Embryonic facial prominence (tissue), 1 donor: ENCODE measurements around the gene SUOX.
"Not testable (repeated sequence)": the region's sequence is repeated elsewhere in the genome, so short reads cannot be mapped to it uniquely, and the experiment has no call there.

ENCODE experiments used
- DNase-seq: peaks from one replicate; pipeline ENCODE4 v3.0.0-alpha.2; 2016; ENCODE audit errors: extremely low spot score

Gene SUOX

DNA sequence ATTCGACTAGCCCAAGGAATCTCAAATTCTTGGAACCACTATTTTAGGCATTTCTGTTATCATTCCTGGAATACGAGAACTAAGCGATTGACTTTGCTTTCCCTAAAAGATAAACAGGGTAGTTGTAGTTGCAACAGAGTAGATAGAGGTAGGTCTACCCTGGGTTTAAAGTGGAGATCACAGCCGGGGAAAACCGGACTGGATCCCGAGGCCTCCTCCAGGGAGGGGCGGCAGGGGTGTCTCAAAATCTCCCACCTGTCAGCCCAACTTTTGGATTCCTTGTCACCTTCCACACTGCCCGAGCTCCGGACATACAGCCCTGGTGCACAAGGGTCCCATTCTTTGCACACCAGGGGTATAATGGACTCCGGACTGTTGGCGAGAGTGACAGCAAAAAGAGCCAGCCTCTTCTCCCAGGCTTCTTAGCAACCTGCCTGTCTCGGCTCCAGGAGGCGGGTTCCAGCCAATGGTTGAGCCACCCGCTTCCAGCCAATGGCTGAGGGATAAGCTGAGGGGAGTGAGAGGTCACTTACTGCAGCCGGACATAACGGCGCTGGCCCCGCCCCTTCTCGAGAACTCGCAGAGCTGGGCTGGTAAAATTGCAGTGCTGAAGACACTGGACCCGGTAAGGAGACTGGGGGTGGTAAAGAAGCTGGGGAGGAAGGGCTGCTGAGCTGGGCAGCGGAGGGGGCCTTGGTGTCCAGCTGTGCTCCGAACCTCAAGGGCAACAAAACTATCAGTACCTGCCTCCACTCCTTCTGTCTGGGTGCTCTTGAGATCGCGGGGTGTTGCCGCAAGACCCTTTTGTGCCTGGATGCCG, at the start of gene SUOX:
SUOX (plus strand) TSS at position 562 of the 820 bp plus-strand sequence. CDS start 4,946 bp downstream, outside the sequence.
- peak; percentile 77 for DNase-seq

DNA sequence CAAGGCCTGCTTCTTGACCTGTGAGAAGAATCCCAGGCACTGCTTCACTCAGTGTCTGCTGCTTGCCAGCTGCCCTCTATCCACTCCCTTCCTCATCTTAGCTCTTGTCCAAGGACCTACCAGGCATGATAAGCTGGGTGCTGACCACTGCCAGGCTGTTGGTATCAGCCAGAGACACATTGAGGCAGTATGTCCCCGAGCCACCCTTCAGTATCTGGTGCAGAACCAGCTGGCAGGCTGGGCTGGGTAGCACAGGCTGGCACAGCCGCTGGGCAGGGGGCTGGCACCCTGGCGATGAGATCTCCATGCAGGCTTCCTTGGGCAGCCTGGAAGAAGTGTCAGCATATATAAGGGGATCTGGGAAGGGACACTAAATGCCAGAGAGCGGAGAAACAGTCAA, 41.7 kb upstream of the SUOX start:
- DNase-seq: no peak

GRCh38 chr12:55955800-55956508, 41.1 kb upstream of the SUOX start:
- no peak for DNase-seq

DNA sequence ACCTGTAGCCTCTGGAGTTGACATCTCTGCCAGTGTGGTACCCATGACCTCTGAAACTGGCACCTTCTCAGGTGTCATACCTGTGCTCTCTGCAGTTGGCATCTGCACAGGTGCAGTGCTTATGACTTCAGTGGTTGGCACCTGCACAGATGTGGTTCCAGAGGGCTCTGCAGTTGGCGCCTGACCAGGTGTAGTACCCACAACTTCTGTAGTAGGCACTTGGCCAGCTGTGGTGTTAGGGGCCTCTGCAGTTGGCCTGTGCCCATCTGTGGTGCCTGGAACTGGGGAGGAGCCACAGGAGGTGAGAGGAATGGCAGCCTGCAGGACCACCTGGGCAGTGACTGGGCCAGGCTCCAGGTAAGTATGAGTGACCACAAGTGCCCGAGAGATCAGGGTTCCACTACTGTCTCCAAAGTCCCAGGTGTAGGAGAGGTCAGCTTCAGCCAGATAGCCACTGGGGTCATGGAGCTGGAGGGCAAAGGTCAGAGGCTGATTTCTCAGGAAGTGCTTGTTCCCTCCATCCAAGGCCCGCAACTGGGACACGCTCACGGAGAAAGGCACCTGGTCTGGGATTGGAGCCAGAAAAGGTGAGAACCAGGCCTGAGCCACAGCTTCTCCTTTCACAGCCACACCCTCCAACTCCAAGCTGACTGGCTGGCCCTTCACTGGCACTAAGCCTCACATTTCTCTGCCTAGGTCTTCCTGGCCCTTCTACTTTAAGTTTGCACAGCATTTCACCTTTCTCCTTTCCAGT, 39.8 kb upstream of the SUOX start:
- no peak for DNase-seq

GRCh38 chr12:55963760-55964159, 33.3 kb upstream of the SUOX start:
- DNase-seq: no peak

DNA sequence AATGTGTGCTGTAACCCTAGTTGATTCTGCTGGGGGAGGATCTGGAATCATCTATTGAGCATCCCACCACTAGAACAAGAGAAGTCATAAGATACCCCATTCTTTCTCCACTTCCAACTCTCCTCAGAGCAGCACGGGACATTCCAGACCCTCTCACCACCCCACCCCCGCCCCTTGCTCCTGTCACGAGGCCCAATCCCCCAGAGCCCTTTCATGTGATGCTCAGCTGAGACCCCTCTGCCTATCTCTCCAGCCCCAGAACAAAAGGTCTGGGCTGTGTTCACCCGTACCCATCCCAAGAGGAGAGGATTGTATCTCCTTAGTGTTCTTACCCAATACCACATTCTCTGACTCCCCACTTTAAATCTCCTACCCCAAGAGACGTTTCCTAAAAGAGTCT, 31.8 kb upstream of the SUOX start:
- DNase-seq: no peak

DNA sequence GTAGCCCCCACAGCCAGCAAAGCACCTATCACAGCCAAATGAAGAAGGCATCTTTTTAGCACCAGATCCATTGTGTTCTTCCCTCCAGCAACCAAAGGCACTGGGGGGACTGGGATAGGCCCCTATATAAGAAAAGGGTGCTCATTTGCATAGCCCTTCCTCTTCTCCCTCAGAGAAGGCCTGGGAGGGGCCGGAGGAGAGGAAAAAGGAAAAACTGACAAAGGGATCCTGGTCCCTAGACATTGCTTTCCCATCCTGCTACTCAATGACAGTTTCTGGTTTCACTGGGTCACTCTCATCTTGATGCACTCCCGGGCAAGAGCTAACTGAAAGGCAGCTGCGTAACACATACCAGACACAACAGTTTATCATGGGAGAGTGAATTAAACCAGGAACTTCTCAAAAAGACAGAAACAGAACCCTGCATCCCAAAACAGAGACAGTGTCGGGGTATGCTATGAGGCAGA, 31.1 kb upstream of the SUOX start, which contains the start of gene PMEL:
PMEL (minus strand) TSS at position 102 of the 467 bp plus-strand sequence; CDS start at position 71, 31 bp downstream.
- no peak for DNase-seq

DNA sequence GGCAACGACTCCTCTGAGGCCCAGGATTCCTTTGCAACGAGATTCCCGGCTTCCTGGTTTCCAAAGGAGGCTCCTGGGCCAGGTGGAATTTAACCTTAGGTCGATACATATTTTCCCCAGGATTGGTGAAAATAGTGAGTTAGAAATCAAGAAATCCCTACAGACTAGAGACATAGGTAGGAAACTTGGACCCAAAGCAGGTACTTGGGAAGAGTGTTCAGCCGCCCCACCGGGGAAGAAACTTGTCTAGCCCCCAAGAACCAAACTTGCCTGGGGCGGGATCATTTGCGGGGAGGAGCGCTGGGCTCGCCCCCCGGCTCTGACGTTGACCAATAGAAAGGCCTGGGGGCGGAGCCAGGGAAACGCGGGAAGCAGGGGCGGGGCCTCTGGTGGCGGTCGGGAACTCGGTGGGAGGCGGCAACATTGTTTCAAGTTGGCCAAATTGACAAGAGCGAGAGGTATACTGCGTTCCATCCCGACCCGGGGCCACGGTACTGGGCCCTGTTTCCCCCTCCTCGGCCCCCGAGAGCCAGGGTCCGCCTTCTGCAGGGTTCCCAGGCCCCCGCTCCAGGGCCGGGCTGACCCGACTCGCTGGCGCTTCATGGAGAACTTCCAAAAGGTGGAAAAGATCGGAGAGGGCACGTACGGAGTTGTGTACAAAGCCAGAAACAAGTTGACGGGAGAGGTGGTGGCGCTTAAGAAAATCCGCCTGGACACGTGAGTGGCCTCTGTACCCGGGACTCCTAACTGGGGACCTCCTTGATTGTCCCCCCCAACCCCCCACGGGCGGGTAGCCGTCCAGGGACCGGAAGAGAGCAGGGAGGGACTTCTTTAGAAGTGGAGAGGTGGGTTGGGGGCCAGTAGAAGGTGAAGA, 30.4 kb upstream of the SUOX start, which contains the start of gene CDK2:
CDK2 (plus strand) TSS at position 423 of the 874 bp plus-strand sequence; CDS start at position 602, 179 bp downstream.
- DNase-seq: peak; percentile 88

- no peak for DNase-seq
Measured at GRCh38 chr12:55969356-55969755, 27.7 kb upstream of the SUOX start.

DNA sequence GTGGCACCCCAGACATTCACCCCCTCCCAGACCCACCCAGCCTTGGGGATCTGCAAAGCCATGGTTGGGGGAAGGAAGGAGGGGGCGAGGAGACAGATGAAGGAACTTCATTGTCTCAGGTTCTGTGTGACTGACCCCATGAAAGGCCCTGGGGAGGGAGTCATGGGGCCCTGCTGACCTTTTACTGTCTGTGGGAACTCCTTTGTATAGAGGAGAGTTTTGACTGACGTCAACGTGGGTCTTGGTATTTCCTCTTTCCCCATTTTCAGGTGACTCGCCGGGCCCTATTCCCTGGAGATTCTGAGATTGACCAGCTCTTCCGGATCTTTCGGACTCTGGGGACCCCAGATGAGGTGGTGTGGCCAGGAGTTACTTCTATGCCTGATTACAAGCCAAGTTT, 26.3 kb upstream of the SUOX start:
- no peak for DNase-seq

GRCh38 chr12:55972042-55972441, 25.0 kb upstream of the SUOX start:
- no peak for DNase-seq

DNA sequence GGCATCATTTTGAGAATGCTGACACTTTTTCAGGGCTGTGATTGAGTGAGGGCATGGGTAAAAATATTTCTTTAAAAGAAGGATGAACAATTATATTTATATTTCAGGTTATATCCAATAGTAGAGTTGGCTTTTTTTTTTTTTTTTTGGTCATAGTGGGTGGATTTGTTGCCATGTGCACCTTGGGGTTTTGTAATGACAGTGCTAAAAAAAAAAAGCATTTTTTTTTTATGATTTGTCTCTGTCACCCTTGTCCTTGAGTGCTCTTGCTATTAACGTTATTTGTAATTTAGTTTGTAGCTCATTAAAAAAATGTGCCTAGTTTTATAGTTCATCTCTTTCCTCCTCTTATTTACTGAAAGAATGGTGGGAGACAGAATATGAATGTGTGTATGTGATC, 24.6 kb upstream of the SUOX start:
- no peak for DNase-seq

GRCh38 chr12:55972911-55973598, 24.0 kb upstream of the SUOX start:
- DNase-seq: peak; percentile 26

GRCh38 chr12:55973599-55974307, 23.3 kb upstream of the SUOX start, which contains the start of gene RAB5B:
Gene RAB5B, plus strand, starts transcription at chr12:55974078. Its CDS starts 12,883 bp downstream, at chr12:55986961.
- DNase-seq: peak; percentile 100

DNA sequence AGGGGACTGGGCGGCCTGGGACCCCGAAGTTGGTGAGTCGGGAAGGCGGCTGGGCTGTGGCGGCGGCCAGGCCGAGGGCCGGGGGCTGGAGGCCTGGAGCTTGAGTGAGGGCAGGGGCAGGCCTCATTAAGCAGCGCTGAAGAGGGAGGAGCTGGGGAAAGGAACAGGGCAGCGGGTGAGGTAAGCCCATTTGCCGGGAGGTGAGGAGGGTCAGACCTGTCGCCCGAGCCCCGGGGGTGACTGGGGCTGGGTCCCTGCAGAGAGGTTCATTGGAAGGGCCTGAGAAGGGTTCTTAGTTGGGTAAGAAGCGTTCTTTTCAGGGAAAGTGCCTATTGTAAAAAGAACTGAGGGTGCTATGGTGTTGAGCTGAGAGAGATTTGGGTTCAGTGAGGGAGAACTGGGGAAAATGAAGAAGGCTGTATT, 22.8 kb upstream of the SUOX start:
- DNase-seq: no peak

GRCh38 chr12:55978393-55978792, 18.7 kb upstream of the SUOX start:
- no peak for DNase-seq

DNA sequence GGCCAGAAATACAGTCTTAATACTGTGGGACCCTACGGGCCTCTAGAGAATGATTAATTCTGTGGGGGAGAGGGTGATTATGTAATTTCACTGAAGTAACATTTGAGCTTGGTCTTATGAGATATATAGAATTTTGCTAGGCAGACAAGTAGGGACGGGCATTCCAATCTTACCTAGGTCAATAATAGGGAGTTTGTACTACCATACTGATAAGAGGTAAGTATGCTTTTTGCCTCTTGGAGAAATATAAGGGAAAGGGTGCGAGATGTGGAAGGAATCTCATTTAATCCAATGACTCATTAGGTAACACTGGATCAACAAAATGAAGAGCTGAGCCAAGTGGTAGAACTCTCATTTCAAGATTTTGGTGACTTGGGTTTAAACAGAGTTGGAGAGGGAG, 18.0 kb upstream of the SUOX start:
- no peak for DNase-seq

GRCh38 chr12:55981882-55982281, 15.2 kb upstream of the SUOX start:
- DNase-seq: not testable (repeated sequence)

- DNase-seq: no peak
Measured at GRCh38 chr12:55982319-55982936, 14.6 kb upstream of the SUOX start.
